ENCODE data around the gene SH3BP5.

GRCh38 chr3:15268033-15268631 lies 64.3 kb downstream of the SH3BP5 start:
- TF ChIP-seq CTCF (conservative IDR thresholded peaks at IDR 0.05 in 1 of 2, IDR thresholded peaks at IDR 0.05 in 1 of 2; ENCODE audit: extremely low read depth in 1 of 2, insufficient read depth in 1 of 2, low read depth in 1 of 2, low read length in 2 of 2) (peak; percentile 94 to 97), EZH2 (IDR thresholded peaks at IDR 0.05; ENCODE audit: borderline replicate concordance, low read length) (no peak)

Data from mammary epithelial cell (primary cell).